HG02973 (cell line): ENCODE results near the gene CRAMP1.

ENCODE experiments used
- ATAC-seq: cut with Tn5 transposase; IDR thresholded peaks from one replicate; pipeline ENCODE4 v1.9.1; 2021; ENCODE audit warnings: moderate library complexity; ENCODE audit not compliant: unreplicated experiment

The CRAMP1 gene, protein sequence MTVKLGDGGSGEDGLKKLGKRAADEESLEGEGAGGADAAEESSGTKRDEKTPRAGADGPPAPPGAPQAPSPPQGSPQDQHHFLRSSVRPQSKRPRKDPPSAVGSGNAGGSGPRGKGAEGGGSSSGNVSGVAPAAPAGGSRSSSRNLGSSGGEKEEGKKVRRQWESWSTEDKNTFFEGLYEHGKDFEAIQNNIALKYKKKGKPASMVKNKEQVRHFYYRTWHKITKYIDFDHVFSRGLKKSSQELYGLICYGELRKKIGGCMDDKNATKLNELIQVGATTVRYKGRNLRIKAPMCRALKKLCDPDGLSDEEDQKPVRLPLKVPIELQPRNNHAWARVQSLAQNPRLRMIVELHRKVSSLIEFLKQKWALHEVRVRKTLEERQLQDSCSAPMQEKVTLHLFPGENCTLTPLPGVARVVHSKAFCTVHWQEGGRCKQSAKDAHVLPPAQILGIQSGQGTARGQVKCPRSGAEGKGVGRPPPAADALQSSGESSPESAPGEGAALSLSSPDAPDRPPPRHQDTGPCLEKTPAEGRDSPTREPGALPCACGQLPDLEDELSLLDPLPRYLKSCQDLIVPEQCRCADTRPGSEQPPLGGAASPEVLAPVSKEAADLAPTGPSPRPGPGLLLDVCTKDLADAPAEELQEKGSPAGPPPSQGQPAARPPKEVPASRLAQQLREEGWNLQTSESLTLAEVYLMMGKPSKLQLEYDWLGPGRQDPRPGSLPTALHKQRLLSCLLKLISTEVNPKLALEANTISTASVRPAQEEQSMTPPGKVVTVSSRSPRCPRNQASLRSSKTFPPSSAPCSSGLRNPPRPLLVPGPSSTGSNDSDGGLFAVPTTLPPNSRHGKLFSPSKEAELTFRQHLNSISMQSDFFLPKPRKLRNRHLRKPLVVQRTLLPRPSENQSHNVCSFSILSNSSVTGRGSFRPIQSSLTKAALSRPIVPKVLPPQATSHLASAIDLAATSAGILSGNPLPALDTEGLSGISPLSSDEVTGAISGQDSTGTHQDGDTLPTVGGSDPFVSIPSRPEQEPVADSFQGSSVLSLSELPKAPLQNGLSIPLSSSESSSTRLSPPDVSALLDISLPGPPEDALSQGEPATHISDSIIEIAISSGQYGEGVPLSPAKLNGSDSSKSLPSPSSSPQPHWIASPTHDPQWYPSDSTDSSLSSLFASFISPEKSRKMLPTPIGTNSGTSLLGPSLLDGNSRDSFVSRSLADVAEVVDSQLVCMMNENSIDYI (N-terminal part only)

DNA sequence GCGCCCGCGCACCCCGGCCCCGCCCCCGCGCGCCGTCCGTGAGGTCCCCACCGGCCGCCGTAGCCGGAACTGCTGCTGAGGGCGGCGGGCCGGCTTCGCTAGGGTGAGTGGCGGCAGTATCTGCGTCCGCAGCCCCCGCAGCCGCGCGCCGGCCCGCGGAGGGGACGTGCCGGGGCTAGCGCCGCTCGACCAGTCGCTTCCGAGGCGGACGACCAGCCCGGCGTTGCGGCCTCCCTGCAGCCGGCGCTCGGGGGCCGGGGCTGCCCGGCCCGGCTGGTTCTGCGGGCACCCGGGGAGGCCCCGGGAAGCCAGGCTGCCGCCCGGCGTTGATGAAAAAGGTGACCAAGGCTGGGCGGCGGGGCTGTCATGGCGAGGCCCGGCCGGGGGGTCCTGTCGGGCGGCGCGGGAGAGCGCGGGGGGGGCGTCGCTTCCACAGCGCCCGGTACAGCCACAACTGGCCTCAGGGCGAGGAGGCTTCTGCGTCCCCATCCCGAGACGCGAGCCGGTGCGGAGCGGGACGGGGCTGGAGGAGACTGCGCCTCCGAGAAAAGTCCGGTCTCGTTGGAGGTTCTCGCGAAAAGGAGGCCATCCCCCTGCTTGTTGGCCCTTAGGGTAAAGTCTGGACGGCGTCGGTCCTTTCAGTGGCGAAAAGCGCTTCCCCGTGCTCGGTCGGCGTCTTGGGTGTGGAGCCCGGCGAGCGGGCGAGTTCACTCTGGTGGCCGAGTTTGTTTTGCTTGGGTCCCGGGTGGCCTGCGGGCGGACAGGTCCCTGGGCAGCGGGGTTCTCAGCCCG, at the start of gene CRAMP1:
CRAMP1 (plus strand) TSS at position 41 of the 792 bp plus-strand sequence. CDS start 2,280 bp downstream, outside the sequence.
- ATAC-seq, result no peak

DNA sequence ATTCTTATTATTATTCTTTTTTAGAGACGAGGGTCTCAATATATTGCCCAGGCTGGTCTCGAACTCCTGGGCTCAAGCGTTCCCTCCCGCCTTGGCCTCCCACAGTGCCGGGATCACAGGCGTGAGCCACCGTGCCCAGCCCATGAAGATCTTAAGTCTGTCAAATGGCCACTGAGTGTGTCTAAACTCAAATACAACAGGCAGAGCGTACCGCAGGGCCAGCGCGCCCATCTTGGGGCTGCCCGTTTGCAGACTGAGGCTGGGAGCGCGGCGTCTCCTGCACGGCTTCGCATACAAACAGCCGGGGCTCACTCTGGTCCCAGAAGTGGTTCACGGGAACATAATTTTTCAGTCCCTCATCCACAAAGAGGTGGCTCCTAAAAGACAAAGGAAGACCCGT, 48.4 kb upstream of the CRAMP1 start:
- ATAC-seq, result no peak

DNA sequence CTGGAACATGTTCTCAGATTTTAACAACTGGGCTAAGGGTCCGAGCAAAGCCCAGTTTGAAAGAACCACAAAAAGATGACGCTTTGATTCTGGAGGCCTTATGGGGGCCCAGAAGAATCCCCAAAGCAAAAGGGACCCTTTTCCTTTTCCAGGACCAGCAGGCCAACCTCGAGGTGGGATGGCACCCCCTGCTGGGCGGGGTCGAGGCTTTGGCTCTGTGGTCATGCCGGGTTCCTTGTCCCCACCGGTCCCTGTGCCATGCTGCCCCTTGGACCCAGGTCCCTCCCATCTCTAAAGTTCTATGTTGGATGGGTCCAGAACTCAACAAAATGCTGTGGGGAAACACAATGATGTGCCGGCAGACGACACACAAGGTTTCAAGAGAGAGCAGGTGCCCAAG, 47.8 kb upstream of the CRAMP1 start:
- no peak for ATAC-seq

DNA sequence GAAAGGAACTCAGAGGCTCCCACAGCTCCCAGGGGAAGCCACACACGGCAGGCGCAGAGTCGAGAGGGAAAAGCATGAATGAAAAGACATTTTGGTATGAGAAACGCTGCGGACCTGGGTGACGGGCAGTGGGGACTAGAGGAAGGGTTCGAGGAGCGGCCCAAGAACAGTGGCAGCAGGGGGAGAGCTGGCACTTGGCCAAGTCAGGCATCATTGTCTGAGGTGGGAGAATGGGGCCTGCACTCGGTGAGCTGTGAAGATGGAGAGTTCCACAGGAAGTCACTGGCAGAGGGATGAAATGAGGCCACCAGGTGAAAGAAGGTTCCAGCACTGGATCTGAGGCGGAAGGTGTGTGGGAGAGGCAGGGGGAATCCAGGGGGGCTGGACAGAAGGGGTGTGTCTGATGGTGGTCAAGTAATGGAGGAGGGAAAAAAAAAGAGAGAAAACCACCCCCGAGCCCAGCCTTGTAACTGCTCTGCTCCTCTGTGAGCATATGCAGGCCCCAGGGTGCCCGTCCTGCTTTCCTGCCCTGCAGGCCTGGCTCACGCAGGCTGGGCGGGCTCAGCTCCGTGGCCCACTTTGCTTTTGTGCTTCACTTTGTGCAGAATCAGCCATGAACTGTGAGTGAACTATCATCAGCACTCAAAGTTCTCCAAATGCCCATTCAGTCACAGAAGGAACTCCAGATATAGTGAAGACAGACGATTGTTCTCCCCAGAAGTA, 46.9 kb upstream of the CRAMP1 start:
- ATAC-seq, result no peak

DNA sequence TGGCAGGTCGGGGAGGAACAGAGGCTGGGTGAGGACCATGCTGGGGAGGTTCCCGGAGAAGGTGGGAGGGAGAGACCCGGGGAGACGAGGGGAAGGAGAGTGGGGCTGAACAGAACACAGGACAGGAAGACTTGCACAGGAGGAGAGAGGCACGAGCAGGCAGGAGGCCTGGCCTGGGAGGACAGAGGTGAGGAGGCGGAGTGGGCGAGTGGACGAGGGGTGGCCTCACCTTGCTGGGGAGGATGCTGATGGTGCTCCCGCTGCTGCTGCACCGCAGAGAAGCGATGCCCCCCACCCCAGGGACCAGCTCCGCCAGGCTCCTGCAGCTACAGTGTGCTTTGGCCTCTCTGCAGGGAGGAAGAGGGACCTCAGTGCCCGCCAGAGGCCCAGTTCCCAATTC, 44.2 kb upstream of the CRAMP1 start:
- ATAC-seq, result no peak

DNA sequence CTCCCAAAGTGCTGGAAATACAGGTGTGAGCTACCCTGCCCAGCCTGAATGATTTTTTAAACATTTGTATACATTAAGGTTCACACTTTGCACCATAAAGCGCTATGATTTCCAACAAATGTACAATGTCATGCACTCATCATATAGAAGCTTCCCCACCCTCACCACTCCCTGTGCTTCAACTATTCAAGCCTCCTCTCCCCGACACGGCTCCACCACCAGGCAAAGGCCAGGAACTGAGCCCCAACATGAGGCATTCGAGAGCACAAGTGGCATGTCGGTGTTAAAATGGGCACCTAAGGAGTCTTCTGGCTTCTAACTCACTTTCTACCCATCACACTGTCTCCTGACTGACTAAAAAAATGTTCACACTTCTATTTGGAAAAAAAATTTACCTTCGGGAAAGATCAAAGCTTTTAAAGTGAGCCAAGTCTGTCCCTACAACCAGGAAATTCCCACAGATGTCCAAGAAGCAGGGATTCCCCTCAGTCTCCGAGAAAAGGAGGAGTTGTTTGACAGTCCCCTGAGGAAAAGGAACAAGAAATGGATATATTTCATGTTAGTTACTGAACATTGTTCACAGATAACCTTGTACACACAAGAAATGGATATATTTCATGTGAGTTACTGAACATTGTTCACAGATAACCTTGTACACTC, 41.0 kb upstream of the CRAMP1 start:
- ATAC-seq, result no peak

DNA sequence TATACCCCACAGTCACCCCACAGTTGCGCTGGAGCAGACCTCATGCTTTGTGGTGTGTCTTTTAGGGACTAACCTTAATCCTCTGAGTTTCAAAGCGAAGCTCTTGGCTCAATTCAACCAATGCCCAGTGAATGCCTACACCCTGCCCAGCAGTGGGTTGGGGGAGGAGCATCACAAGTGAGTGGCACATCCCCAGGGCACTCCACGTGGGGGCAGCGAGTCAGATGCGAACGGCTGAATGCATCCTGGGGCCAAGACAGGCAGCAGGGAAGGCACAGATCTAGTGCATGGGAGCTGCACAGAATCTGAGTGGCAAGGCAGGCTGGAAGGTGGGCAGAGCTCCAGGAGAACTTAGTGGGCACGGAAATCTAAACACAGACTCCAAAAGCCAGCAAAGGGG, 39.5 kb upstream of the CRAMP1 start:
- no peak for ATAC-seq

DNA sequence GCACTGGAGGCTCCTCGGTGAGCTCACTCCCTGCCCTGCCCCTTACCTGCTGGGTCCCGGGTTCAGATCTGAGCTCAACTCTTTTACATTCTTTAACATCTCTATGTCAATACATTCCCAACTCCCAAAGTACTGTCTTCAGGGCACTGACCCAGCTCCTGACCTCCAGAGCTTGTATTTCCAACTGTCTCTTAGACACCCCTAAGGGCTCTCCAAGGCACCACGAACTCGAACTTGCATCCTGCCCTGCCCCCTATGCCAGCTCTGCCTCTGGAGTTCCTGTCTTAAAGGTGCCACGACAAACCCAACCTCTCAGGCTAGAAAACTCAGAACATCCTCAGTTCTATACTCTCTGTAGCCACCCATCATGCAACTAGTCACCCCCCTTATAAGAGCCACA, 38.9 kb upstream of the CRAMP1 start:
- no peak for ATAC-seq

DNA sequence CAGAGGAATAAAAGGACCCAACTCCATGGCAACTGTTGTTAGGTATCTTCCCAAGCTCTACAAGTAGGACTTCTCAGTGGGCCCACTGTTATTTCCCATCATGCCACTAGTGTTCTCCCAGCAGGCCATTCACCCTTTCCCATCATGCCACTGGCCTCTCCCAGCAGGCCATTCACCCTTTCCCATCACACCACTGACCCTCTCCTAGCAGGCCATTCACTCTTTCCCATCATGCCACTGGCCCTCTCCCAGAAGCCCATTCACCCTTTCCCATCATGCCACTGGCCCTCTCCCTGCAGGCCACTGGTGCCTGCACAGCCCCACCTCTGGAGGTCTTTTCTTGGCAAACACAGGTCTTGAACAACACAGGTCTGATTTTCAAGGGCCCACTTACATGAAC, 36.6 kb upstream of the CRAMP1 start:
- no peak for ATAC-seq

DNA sequence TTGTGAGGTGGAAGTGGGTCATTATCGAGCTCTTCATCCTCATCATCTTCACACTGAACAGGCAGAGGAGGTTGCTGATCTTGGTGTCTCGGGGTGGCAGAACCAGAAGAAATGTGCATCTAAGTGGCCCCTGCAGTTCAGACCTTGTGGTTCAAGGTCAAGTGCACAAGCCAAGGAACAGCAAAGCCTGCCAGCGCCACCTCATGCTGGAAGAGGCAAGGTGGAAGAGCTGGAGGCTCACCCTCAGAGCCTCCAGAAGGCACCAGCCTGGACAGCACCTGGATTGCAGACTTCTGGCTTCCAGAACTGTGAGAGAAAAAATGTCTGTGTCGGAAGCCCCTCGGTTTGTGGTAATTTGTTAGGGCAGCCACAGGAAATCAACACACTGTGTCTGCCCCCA, 32.9 kb upstream of the CRAMP1 start:
- no peak for ATAC-seq

DNA sequence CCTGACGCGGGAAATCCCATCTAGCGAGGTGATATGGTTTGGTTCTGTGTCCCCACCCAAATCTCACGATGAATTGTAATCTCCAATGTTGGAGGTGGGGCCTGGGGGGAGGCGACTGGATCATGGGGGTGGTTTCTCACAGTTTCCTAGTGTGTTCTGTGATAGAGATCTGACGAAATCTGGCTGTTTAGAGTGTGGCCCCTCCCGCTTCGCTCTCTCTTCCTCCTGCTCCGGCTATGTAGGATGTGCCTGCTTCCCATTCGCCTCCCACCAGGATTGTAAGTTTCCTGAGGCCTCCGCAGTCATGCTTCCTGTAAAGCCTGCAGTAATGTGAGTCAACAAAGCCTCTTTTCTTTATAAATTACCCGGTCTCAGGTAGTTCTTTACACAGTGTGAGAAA, 31.9 kb upstream of the CRAMP1 start:
- ATAC-seq, result no peak

DNA sequence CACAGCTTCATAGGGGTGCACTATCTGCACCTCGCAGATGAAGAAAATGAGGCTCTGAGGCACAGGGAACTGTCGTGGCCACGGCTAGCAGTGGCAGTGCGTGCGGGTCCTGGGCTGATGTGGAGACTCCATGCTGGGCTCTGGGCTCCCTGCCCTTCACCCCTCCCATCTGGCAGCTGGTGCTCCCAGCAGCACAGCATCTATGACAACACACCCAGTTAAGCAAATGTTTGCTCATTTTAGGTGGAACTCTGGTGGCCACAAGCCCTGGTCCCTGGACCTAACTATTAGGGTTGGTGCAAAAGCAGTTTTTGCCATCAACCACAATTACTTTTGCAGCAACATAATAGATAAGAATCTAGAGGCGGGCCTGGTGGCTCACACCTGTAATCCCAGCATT, 31.2 kb upstream of the CRAMP1 start:
- no peak for ATAC-seq

DNA sequence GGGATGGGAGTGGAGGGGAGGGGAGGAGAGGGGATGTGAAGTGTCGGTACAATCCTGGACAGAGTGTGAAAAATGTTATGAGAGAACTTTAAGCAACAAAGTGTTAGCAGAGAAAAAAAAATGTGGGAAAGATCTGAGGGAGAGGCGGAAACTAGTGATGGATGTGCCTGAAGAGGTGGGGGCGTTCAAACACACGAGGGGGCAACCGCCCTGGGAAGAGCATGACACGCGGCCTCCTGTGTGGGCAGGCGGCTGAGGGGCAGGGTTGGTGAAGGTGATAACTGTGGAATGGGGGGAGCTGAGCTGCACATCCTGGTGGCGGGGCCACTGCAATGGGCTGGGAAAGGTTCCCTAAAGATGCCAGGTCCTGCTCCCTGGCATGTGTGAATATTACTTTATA, 30.4 kb upstream of the CRAMP1 start:
- no peak for ATAC-seq

DNA sequence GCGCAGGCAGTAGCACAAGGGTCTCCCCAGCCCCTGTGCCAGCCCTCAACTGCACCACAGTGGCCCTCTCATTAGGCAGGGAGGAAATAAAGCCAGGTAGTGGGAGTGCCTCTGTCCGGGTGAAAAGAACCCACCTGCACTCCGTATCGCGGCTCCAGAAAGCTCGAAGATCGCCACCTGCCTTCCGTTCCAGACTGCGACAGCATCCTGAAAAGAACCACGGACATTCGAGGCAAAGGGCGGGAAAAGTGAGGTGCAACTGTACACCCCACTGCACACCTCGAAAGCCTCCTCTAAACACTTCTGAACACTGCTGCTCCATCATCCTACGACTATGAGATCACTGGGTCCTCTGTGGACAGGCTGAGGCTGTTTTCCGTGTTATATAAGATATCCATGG, 29.0 kb upstream of the CRAMP1 start:
- ATAC-seq, result no peak

DNA sequence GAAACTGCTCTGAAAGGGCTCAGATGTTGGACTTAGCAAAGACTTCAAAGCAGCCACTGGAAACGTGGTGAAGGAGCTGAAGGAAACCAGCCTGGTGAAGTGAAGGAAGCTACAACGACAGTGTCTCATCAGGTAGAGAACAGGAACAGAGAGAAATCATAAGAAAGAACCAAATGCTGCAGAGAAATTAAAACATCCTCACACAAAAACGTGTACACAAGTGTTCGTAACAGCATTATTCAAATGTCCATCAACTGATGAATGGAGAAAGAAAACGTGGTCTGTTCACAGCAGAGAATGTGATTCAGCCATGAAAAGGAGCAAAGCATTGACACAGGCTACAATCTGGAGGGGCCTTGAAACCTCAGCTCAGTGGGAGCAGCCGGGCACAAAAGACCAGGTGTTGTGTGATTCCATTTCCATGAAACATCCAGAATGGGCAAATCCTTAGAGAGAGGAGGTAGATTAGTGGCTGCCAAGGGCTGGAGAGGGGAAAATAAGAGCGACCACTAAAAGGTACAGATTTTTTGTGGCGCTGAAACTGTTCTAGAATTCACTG, 27.2 kb upstream of the CRAMP1 start:
- ATAC-seq, result no peak

DNA sequence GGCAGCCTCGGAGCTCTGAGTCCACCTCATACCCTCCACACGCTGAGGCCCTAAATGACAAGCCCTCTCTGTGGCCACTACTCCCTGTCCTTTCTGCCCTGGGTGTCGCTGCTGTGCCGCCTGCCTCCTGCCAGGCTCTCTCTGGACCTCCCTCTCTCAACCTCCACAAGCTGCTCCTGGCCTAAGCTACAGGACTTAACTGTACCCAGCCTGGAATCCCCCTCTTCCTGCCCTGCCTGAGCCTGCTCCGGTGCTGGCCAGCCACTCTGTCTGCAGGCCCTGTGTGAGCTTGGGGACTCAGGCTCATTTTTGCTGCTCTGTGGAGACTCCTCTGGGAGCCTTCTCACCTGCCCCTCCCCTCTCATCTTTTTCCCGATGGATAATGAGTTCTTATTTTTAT, 21.8 kb upstream of the CRAMP1 start:
- no peak for ATAC-seq

DNA sequence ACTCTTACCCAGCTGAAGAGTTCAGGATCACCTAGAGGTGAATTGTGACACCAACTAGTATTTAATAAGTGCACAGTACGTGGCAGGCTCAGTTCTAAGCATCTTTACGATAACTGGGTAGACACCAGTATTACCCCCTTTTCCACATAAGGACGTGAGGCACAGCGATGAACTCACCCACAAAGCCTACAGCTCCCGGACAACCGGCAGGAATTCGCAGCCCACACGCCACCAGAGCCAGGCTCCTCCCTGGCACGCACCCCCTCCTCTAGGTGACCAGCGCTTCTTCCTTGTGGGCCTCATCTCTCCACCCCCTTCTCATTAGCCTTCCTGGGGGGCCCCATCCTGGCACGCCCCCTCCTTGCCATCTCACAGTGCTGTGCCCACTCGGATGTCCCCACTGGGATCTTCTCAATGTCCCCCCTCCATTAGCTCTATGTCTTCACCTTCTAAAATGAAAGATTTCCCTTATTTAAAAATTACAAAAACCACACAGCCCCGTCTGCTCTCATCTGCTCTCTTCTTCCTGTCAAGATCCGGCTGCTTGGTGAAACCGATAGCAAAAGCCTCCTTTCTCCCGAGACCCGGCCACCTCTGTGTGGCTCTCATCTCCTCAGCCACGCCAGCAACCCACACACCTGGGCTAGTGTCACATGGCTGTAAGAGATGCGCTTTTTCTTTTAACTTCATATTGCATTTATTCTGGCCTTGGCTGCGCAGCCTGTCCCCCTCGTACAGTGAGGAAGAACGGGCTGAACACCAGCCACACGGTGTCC, 21.0 kb upstream of the CRAMP1 start:
- no peak for ATAC-seq

DNA sequence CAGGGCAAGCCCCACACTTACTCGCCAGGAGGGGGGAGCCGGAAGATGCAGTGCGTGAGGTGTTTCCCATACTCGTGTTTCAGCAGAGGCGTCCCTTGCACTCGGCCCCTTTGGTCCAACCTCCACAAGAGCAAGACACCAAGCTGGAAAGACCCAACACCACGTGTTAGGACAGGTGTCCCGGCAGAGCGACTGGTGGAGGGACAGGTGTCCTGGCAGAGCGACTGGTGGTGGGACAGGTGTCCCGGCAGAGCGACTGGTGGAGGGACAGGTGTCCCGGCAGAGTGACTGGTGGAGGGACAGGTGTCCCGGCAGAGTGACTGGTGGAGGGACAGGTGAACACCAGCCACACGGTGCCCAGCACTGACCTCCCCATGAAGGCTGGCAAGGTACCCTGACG, 19.7 kb upstream of the CRAMP1 start:
- no peak for ATAC-seq
